K562 (cell line): ENCODE data around the gene ARID4B. TPM values are rescaled to one million over a fixed set of nuclear protein-coding genes. Genes with fewer than 3 reads are reported as not detected.

Experiments used
- CEBPG ChIP-seq, 3 experiments: fragments of 200-800 bp in 1 of 3; sonication (Bioruptor generic) in 1 of 3; sonication (generic) in 1 of 3; formaldehyde crosslinking in 1 of 3; IDR thresholded peaks in 2 of 3; conservative IDR thresholded peaks in 1 of 3; 2 replicates each; pipeline versions ENCODE4 v1.6.1 to v1.8.0; 2016 to 2022; ENCODE audit warnings: missing compliant biosample characterization in 2 of 3, missing genetic modification characterization in 2 of 3, mild to moderate bottlenecking in 1 of 3, missing genetic modification reagents in 1 of 3
- CREB3 ChIP-seq: fragments of 450-650 bp; conservative IDR thresholded peaks from 2 replicates; pipeline ENCODE4 v1.6.1; 2016; ENCODE audit warnings: missing genetic modification characterization, low read depth, mild to moderate bottlenecking, missing compliant biosample characterization, moderate library complexity
- ELF4 ChIP-seq: fragments of 450-650 bp; formaldehyde crosslinking; IDR thresholded peaks from 2 replicates; pipeline ENCODE4 v1.4.0; 2022; ENCODE audit warnings: missing genetic modification characterization
- MITF ChIP-seq: IDR thresholded peaks from 2 replicates; pipeline ENCODE4 v1.6.1; 2014; ENCODE audit warnings: antibody characterized with exemption
- PHF20 ChIP-seq: fragments of 450-650 bp; IDR thresholded peaks from 2 replicates; pipeline ENCODE4 v1.6.1; 2018; ENCODE audit not compliant: partially characterized antibody
- PTBP1 ChIP-seq: fragments of 200-400 bp; formaldehyde crosslinking; IDR thresholded peaks from 2 replicates; pipeline ENCODE4 v1.6.1; 2017; ENCODE audit warnings: low read depth, low read length
- RBM22 ChIP-seq: fragments of 200-400 bp; formaldehyde crosslinking; IDR thresholded peaks from 2 replicates; pipeline ENCODE4 v1.6.1; 2018; ENCODE audit warnings: low read length, low read depth; ENCODE audit not compliant: poor library complexity, severe bottlenecking
- RNF2 ChIP-seq: sonication (generic); IDR thresholded peaks from 2 replicates; pipeline ENCODE4 v1.6.1; 2016
- RNF219 ChIP-seq: fragments of 250-450 bp; sonication (Bioruptor Pico); IDR thresholded peaks from 2 replicates; pipeline ENCODE4 v1.5.0; 2022; ENCODE audit warnings: mild to moderate bottlenecking
- SIN3A ChIP-seq, 2 experiments: fragments of 150-350 bp in 1 of 2; IDR thresholded peaks; 2 replicates each; pipeline ENCODE4 v1.6.1; 2011 to 2016; ENCODE audit warnings: borderline replicate concordance in 2 of 2, low read depth in 2 of 2, low read length in 2 of 2, mild to moderate bottlenecking in 2 of 2, moderate library complexity in 2 of 2; ENCODE audit not compliant: control insufficient read depth in 1 of 2
- SMARCC2 ChIP-seq: fragments of 450-650 bp; IDR thresholded peaks from 2 replicates; pipeline ENCODE4 v1.6.1; 2017; ENCODE audit warnings: antibody characterized with exemption, moderate library complexity, mild to moderate bottlenecking, low read depth
- SNIP1 ChIP-seq: fragments of 450-650 bp; IDR thresholded peaks from 2 replicates; pipeline ENCODE4 v1.7.1; 2017; ENCODE audit warnings: low read depth, mild to moderate bottlenecking
- SRF ChIP-seq, 2 experiments: fragments of 250-450, 450-650 bp in 1 of 2; sonication (Bioruptor Pico) in 1 of 2; sonication (generic) in 1 of 2; formaldehyde crosslinking; IDR thresholded peaks; 2 replicates each; pipeline versions ENCODE4 v1.5.0 to v1.5.1; 2020 to 2022; ENCODE audit warnings: mild to moderate bottlenecking in 1 of 2, missing genetic modification reagents in 1 of 2
- THRA ChIP-seq: fragments of 450-650 bp; IDR thresholded peaks from 2 replicates; pipeline ENCODE4 v1.6.1; 2017; ENCODE audit warnings: mild to moderate bottlenecking, moderate library complexity
- ZBTB33 ChIP-seq: sonication (generic); formaldehyde crosslinking; IDR thresholded peaks from 2 replicates; pipeline ENCODE4 v1.8.1; 2023; ENCODE audit warnings: mild to moderate bottlenecking, missing genetic modification reagents
- ZNF347 ChIP-seq: fragments of 450-650 bp; formaldehyde crosslinking; IDR thresholded peaks from 2 replicates; pipeline ENCODE4 v1.4.0; 2020; ENCODE audit warnings: low read depth, mild to moderate bottlenecking, moderate library complexity
- ZNF408 ChIP-seq: fragments of 250-450 bp; sonication (Bioruptor Pico); IDR thresholded peaks from 2 replicates; pipeline ENCODE4 v1.4.0; 2020; ENCODE audit warnings: low read depth, mild to moderate bottlenecking, moderate library complexity
- ZNF644 ChIP-seq: fragments of 200-800 bp; sonication (Bioruptor generic); IDR thresholded peaks from 2 replicates; pipeline ENCODE4 v1.6.1; 2016; ENCODE audit warnings: low read depth, missing genetic modification characterization, missing compliant biosample characterization
- polyA plus RNA-seq, 8 experiments: library from polyadenylated mRNA; depleted of rRNA in 4 of 8; stranded (reverse) in 5 of 8; unstranded in 3 of 8; fragments of >200 nt; fragmentation: Nextera tagmentation in 2 of 8; fragmentation: Illumina TruSeq in 1 of 8; extraction: Ambion mirVana in 2 of 8; extraction: Trizol in 1 of 8; gene quantifications; 2 replicates each; pipeline versions ENCODE4 v1.2.1 to v1.2.3, GENCODE V29; 2011 to 2014; ENCODE audit warnings: inconsistent platforms in 1 of 8, missing spikeins in 1 of 8
- total RNA-seq, 7 experiments: library from RNA; depleted of rRNA in 6 of 7; stranded (reverse); fragments of >200 nt in 6 of 7; fragmentation: Illumina TruSeq in 2 of 7; extraction: Trizol in 2 of 7; gene quantifications; 2 replicates each; pipeline versions ENCODE4 v1.2.1 to v1.2.3, GENCODE V29; 2011 to 2021; ENCODE audit warnings: low replicate concordance in 1 of 7

ARID4B gene
- total and polyA plus RNA-seq, 9 of the 15 experiments (the other 6 are each of a cell fraction or from before 2014, with no cell fraction given) = 8.4 to 38.9 (median 18.5) TPM

GRCh38 chr1:235329139-235329902 lies 1.3 kb upstream of the ARID4B start (continued):
- TF ChIP-seq RNF219 (CRISPR knock-in tag) = no peak
- 0 out of 2 replicates have a peak, but pooled peaks have one; percentile 7 for TF ChIP-seq ZNF347 (CRISPR knock-in tag)
- no peak for TF ChIP-seq MITF
- TF ChIP-seq PHF20 = no peak
- no peak for TF ChIP-seq SMARCC2
- no peak for TF ChIP-seq SNIP1
- TF ChIP-seq SRF (CRISPR knock-in tag; IDR thresholded peaks at IDR 0.05) = no peak
- TF ChIP-seq PTBP1 = no peak
- no peak for TF ChIP-seq CREB3 (tag)
- TF ChIP-seq ZNF408 (CRISPR knock-in tag) = no peak
- no peak for TF ChIP-seq ZBTB33 (CRISPR knock-in tag)
- no peak for TF ChIP-seq CEBPG (CRISPR knock-in tag; IDR thresholded peaks at IDR 0.05)
- TF ChIP-seq CEBPG (tag; conservative IDR thresholded peaks at IDR 0.05 in 1 of 2, IDR thresholded peaks at IDR 0.05 in 1 of 2) = no peak
- TF ChIP-seq RNF2 = no peak; the same call in 1 of the 2 replicates
- TF ChIP-seq ZNF644 (tag) = no peak
- peak; percentile 67; the same call in 1 of the 2 replicates for TF ChIP-seq ELF4 (CRISPR knock-in tag)
- no peak; a peak in 1 of 4 replicates for TF ChIP-seq SIN3A (IDR thresholded peaks at IDR 0.05; ENCODE audit: borderline replicate concordance in 2 of 2, control insufficient read depth in 1 of 2, low read depth in 2 of 2, low read length in 2 of 2)
- no peak for TF ChIP-seq RBM22
- no peak for TF ChIP-seq THRA
